Islet of Langerhans (tissue), 1 donor: ENCODE results near the gene LIN9.
"Not testable (repeated sequence)": the region's sequence is repeated elsewhere in the genome, so short reads cannot be mapped to it uniquely, and the experiment has no call there.

Experiments
- FAIRE-seq: peaks from one replicate; lab custom pipeline; 2011; peaks lifted over from hg19 to GRCh38; lab: Jason Lieb, UNC

Gene LIN9

DNA sequence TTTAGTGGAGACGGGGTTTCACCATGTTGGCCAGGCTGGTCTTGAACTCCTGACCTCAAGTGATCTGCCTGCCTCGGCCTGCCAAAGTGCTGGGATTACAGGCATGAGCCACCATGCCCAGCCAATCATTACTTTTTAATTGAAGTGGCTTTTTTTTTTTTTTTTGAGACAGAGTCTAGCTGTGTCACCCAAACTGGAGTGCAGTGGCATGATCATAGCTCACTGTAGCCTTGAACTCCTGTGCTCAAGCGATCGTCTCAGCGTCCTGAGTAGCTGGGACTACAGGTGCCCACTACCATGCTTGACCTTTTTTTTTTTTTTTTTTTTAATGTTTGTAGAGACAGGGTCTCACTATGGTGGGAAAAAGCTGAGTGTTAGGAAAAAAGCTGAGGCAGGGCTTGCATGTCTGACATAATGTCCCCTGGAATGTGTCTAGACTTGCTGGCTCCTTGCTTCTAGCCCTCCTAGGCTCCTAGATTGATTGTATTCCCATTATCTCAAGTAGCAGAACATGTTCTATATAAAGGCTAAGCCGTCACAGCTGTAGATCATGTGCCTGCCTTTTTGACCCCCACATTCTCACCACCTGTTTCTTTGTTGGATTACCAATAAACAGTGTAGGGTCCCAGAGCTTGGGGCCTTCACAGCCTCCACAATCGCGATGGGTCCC, 36.6 kb downstream of the LIN9 start:
- FAIRE-seq = not testable (repeated sequence)

DNA sequence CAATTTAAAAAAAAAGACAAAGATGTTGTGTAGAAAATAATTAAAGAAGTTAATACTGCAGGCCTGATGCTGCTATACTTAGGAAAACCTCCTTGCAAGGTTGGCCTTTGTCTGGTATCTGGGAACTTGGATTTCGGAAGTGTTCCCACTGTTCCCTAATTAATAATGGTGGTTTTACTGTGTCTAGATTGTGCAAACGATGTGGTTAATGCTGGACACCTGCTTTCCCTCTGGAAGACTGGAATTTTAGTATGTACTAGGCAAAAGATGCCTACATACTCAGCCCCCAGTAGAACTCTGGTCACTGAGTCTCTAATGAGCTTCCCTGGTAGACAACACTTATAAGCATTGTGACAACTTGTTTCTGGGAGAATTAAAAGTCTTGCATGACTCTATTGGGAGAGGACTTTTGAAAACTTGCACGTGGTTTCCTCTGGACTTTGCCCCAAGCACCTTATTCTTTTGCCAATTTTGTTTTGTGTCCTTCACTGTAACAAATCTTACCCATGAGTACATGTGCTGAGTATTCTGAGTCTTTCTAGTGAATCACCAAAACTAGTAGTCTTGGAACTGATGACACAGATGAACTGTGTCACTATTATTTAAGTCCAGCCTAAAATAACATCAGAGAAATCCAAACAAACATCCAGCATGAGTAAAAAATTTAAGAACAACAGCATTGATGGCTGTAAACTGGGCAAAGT, 40.4 kb downstream of the LIN9 start:
- FAIRE-seq = no peak

DNA sequence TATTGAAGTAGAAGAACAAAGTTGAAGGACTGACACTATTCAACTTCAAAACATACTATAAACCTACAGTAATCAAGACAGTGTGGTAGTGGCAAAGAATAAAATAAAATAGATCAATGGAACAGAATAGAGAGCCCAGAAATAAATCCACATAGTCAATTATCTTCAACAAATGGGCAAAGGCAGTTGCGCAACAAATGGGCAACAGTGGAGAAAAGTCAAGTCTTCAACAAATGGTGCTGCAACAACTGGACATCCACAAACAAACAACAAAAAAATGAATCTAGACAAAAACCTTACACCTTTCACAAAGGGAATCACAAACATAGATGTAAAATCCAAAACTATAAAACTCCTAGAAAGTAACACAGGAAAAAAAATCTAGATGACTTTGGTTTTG, 47.1 kb downstream of the LIN9 start:
- no peak for FAIRE-seq

DNA sequence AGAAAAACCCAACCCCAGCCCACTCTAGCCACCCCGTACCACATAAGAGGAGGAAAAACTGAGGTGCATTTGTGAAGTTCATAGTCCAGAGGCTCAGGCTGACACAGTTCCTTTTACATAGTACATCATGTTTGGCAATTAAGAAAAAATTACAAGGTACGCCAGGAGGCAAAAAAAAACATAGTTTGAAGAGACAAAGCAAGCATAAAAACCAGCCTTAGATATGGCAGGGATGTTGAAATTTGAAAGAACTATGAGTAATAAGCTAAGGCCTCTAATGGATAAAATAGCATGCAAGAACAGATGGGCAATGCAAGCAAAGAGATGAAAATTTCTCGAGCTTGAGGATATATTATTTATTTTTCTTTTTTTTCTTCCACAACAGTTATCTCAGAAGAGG, 53.6 kb downstream of the LIN9 start:
- FAIRE-seq = peak; percentile 49

DNA sequence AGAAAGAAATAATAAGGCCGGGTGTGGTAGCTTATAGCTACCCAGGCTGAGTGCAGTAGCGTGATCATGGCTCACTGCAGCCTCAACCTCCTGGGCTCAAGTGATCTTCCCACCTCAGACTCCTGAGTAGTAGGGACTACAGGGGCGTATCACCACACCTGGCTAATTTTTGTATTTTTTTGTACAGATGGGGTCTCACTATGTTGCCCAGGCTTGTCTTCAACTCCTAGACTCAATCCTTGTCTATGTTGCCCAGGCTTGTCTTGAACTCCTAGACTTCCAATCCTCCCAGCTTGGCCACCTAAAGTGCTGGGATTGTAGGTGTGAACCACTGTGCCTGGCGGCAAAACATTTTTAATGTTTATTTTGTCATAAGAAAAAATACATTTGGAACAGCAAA, 55.0 kb downstream of the LIN9 start:
- FAIRE-seq = no peak

DNA sequence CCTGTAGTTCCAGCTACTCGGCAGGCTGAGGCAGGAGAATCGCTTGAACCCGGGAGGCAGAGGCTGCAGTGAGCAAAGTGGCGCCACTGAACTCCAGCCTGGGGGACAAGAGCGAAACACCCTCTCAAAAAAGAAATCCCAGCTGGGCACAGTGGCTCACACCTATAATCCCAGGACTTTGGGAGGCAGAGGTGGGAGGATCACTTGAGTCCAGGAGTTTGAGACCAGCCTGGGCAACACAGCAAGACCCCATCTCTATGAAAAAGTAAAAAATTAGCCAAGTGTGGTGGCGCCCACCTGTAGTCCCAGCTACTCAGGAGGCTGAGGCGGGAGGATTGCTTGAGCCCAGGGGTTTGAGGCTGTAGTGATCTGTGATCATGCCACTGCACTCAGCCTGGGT, 56.1 kb downstream of the LIN9 start:
- FAIRE-seq = not testable (repeated sequence)

DNA sequence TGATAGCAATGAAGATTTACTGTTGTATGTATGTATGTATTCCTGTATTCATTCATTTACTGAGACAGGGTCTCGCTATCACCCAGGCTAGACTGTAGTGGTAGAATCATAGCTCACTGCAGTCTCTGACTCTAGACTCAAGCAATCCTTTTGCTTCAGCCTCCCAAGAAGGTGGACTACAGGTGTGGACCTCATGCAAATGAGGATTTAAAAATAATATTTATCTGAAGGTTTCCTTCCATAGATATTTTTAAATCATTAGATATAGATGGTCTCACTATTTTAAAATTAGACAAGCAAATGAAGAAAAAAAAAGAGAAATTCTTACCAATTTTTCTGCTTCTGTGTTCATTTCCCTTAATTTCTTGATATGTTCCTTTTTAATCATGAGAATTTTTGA, 58.5 kb downstream of the LIN9 start:
- peak; percentile 5 for FAIRE-seq

DNA sequence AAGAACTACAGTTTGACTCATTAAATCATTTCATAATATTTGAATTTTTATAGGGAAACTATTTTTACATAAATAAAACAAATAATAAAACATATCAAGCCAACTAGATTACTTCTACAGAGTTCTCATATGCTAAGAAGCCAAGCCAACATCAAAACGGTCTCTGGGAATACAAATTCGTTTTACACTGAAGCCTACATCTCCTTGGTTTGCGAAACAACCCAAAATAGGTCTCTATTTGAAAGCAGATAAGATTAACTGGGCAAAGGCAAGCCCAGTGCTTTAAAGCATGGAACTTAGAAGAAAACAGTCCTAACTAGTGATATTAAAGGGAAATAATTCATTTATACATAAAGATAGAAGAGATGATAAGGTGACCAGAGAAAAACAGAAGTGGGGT, 60.2 kb downstream of the LIN9 start:
- FAIRE-seq = no peak

DNA sequence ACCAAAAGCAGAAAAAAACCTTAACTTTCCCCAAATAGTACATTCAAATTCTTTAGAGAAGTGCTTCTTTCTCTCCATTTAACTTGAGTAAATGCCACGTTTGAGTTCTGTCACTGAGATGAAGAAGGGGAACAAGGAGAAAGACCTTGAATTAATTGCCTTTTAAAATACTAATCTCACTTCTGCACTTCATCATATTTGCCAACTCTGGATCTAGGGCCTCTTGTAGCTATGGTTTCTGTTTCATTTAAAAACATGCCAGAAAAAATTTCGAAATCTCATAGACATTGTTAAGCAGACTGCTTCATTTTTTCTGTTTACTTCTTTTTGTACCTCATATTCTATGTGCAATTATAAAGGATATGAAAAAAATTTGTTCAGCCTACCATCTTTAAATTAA, 60.9 kb downstream of the LIN9 start:
- FAIRE-seq = peak; percentile 55

DNA sequence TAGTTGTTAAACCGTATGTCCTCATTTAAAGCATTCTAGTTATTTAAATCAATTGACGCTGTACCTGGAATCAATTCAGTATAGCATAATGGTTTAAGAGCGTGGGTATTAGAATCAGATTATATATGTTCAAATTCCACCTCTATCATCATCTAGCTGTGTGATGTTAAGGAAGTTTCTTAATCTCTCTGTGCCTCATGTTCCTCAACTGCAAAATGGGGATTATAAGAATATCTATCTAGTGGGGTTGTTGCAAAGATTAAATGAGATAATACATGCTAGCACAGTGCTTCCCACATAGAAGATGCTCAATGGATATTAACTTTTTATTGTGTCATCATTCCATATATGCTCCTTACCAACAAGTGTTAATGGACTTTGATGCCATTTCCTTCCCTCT, 69.5 kb downstream of the LIN9 start:
- FAIRE-seq = no peak

DNA sequence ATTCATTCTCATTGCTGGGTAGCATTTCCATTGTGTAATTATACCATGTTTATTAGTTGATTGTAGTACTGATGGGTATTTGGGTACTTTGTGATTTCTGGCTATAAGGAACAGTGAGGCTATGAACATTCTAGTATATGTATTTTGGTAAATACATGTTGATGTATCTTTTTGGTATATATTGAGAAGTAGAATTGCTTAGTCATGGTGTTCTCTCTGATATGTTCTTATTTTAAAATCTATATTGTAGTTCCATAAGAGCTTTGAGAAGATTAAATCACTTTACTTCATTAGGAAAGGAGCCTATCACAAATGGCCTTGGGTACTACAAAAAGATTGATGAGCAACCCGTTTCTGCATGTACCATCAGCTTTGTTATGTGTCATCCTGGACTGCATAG, 72.1 kb downstream of the LIN9 start:
- no peak for FAIRE-seq

DNA sequence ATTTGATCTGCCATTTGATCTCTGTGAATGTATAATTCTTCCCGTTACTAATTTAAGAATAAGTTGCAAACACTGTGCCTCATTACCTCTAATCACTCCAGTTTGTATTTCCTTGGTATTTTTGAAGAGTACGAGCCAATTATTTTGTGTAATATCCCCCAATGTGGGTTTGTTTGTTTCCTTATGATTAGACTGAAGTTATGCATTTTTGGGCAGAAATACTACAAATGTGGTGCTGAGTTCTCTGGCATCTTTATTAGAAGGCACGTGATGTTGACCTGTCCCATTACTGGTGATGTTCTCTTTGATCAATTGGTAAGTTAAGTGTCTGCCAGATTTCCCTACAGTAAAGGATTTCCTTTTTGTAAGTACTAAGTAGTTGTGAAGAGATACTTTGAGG, 75.2 kb downstream of the LIN9 start:
- no peak for FAIRE-seq

DNA sequence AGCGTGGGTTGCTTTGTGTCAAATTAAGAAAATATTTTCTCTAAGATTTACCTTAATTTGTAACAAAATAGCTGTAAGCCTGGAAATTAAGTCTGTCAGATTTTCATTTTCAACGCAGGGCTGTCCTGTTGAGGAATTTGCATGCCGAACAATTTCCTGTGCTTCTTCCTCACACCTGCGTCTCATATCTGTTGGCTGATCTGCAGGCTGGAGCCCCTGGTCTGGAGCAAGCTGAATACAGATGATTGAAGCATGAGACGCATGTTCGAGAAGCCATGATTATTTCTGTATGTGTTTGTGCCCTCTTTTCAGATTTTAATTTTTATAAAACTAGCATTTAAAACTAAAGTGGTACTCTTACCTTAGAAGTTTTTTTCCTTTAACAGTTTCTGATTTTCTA, 75.7 kb downstream of the LIN9 start:
- no peak for FAIRE-seq

DNA sequence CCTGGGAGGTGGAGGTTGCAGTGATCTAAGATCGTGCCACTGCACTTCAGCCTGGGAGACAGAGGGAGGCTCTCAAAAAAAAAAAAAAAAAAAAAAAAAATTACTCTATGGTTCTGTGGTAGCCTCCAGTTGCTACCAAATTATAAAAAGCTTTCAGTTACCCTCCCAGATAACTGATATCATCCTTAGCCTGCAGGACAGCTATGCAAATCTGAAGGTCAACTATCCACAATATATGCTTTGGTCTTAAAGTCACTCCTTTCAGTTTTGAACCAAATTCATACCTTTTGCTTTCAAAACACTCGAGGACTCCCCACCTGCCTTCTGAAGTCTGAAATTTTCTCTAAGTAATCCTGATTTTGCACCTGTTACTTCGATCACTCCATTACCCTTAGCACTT, 82.4 kb downstream of the LIN9 start:
- no peak for FAIRE-seq

DNA sequence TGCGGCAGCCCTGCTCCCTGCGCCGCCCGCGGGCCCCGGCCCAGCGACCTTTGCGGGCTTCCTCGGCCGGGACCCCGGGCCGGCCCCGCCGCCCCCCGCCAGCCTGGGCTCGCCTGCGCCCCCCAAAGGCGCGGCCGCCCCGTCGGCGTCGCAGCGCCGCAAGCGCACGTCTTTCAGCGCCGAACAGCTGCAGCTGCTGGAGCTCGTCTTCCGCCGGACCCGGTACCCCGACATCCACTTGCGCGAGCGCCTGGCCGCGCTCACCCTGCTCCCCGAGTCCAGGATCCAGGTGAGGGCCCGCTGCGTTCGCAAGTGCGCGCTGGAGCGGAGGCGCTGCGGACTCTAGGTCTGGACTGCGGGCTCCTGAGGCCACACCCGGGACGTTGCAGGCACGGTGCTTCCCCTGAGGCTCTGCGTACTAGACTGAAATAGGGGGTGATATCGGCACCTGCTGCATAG, 85.1 kb downstream of the LIN9 start:
- no peak for FAIRE-seq

DNA sequence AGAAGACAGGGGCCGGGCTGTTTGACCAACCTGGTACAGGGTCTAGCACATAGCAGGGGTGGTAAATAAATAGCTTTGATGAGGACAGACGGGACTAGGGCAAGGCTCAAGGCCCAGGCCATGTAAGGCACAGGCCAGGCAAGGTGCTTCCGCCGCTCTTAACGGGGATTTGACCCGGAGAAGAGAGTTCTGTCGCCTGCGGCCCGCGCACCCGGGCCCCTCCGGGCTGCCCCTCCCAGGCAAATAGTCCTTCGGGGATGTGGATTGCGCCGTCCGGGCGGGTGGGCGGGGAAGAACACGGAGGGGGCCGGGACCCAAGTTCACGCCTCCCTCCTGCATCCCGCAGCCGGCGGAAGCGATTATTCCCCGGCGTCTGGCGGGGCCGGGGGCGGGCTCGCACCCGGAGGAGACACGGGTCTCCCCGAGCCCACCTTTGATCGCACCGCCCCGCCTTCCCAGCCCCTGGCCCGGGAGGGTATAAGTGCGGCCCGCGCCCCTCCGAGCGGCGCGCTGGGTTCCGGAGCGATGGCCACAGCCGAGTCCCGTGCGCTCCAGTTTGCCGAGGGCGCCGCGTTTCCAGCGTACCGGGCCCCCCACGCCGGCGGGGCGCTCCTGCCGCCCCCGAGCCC, 85.7 kb downstream of the LIN9 start, which contains the start of gene MIXL1:
TSS of gene MIXL1 (plus strand) at position 508 of the 629 bp plus-strand sequence. CDS start at position 526, 18 bp downstream.
- FAIRE-seq = no peak

DNA sequence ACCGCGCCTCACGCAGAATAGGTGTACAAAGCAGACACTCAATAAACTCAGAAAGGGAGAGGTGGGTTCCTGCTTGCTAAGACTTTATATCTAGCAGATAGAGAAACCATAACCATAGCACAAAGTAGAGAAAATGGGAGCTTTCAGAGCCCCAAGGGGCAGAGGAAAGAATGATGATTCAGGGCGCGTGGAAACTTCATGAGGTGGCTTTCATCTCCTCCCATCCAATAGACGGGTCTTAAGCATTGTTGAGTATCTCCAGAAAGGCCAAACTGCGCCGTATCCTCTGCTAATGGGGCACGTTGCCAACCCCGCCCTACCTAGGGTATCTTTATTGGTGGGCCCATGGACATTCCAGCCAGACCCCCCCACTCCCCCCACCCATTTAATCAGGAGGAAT, 86.3 kb downstream of the LIN9 start:
- no peak for FAIRE-seq

DNA sequence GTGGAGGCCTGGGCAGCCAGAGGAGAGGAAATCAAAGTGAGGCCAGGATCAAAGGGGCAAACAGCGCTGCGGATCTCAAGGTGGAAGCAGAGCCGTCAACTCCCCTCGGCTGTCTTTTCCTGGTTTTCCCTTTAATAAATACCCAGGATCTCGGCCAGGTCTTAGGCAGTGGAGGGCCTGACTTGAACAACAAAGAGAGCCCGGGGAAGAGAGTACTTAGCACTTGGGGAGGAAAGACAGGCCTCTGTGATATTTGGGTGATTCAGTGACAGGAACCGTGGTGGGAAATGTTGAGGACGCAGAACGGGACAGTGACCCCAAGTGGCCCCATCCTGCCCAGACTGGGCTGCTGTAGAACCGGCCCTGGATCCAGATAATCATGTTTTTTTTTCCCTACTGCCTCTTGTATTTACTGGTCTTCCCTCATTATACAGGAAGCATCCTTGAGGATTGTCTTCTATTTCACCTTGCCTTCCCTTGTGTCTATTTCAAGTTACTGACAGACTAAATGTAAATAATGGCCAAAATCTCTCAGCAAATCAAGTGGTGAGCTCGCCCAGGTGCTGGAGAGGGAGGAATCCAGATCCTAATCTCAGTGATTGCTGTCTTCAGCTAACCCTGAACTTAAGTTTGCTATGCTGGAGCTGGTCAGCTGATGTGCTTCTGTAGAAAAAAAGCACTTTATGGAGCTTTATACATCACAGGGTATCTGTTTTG, 88.3 kb downstream of the LIN9 start:
- no peak for FAIRE-seq

DNA sequence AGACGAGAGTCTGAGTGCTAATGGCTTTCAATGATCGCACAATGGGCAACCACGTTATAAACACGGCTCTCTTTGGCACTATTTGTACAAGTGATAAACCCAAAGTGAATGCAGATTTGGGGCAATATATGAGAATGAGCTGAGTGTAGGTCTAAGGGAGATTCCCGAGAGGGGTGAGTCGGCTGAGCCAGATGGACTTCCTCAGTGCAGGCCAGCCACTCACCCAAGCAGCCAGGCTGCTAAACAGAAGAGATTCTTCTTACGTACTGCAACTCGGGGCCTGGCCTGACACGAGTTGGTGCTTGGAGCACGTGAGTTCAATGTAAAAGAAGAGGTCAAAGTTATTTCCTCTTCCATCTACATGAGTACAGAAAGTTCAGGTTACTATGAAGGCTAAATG, 91.7 kb downstream of the LIN9 start:
- no peak for FAIRE-seq

DNA sequence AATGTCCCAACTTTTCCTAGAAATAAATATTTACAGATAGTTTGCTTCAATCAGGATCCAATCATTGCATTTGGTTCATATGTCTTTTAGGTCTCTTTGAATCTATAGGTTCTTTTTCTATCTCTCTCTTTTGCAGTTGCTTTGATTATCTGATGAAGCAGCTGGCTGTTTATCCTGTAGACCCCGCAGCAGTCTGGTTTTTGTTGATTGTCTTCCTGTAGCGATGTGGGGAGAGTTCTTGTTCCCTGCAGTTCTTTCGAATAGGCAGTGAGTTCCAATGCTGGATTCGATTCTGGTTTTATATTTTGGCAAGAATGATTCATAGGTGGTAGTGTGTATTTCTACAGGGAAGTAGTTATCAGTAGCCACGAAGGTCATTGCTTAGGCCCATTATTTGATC, 92.9 kb downstream of the LIN9 start:
- no peak for FAIRE-seq

DNA sequence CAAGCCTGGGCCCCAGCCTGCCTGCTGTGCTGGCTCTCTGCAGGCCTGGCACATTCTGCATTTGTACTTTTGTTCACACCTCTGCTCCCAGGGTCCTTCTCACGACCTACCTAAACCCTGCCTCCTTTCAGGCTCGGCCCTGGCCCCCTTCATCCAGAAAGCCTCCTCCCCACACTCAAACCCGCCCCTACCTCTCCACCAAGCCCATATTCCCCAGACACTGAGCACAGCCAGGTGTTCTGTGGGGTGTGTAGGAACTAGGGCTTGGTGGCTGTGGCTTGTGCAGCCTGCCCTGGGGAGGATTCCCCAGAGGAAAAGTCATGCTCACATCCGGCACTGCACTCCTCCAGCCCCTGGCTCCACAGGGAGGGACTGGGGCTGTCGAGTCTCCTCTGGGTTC, 93.7 kb downstream of the LIN9 start:
- no peak for FAIRE-seq

DNA sequence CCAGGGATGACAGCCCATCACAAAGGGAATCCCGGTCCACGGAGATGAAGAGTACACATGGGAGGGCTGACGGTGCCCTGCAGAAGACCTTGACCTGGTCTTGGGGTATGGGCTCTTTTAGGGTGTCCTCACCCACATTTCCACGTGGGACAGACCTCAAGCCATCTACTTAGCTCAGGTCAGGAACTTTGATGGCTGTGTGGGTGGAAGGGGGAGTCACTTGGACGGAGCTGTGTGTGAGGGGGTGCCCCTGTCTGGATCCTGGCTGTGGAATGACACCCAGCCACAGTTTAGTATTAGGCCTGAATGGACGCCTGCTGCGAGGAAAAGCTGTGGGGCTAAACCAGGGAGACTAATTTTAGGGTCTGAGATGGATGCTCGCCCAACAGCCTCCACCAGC, 96.4 kb downstream of the LIN9 start:
- FAIRE-seq = no peak
